Rectal smooth muscle tissue (tissue), 1 donor: ENCODE measurements around the gene FMR1.

Experiments used
- H3K27ac ChIP-seq: one replicate; pipeline ENCODE4 v1.7.0; 2013; ENCODE audit warnings: low read depth, low read length, inconsistent platforms
- H3K27me3 ChIP-seq: one replicate; pipeline ENCODE4 v1.7.0; 2013; ENCODE audit warnings: low read length; ENCODE audit not compliant: control insufficient read depth, insufficient read depth
- H3K36me3 ChIP-seq: one replicate; pipeline ENCODE4 v1.7.0; 2013; ENCODE audit warnings: low read length; ENCODE audit not compliant: control insufficient read depth, insufficient read depth
- H3K4me1 ChIP-seq: one replicate; pipeline ENCODE4 v1.7.0; 2013; ENCODE audit warnings: low read length; ENCODE audit not compliant: control insufficient read depth, insufficient read depth
- H3K4me3 ChIP-seq: one replicate; pipeline ENCODE4 v1.7.0; 2013; ENCODE audit warnings: low read length
- H3K9ac ChIP-seq: one replicate; pipeline ENCODE4 v1.7.0; 2013; ENCODE audit warnings: low read length

The FMR1 gene

DNA sequence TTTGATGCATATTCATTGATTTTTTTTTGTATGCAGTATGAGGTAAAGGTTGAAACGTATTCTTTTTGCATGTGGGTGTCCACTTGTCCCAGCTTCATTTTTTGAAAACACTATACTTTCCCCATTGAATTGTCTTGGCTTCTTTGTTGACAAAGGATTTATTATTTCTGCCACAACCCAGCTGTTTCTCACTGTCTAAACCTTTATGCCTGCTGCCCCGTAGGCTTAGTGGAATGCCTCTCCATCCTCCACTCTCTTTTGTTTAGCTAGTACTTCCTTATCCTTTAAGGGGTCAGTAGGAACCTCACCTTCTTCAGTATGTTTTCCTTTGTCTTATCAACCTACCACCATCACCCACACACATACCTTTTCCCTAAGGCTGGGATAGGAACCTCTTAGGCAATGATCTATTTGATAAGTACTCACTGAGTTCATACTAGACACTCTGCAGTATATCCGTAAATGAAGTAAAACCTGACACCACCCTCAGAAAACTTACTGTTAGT lies 8.5 kb downstream of the FMR1 start:
- Histone ChIP-seq H3K36me3 (no peaks in the 10 kb centered on the region), H3K27me3 (no peaks in the 10 kb centered on the region), H3K4me1 (no peaks in the 10 kb centered on the region), H3K9ac (no peak overlapping the region), H3K4me3 (no peak overlapping the region), H3K27ac (no peak overlapping the region)

DNA sequence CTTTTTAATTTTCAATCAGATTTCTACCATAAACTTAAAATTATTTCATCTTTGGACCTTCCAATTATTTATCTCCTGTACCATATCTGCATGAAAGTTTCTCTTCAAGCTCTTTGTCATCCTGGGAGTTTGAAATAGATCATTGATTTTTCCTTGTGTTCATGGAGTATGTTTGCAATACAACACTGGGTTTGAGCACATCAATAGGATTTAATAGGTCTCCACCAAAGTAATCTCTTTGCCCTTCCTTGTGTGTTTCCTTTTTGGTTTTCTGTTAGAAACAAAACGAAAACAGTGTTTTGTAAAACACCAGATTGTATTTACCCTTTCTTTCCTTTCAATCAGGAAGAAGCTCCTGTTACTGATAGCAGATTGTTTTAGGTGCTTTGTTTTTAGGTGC lies 11.9 kb downstream of the FMR1 start:
- Histone ChIP-seq H3K27me3 (no peaks in the 10 kb centered on the region), H3K4me3 (no peak overlapping the region), H3K4me1 (no peaks in the 10 kb centered on the region), H3K27ac (no peak overlapping the region), H3K9ac (no peak overlapping the region), H3K36me3 (no peaks in the 10 kb centered on the region)

DNA sequence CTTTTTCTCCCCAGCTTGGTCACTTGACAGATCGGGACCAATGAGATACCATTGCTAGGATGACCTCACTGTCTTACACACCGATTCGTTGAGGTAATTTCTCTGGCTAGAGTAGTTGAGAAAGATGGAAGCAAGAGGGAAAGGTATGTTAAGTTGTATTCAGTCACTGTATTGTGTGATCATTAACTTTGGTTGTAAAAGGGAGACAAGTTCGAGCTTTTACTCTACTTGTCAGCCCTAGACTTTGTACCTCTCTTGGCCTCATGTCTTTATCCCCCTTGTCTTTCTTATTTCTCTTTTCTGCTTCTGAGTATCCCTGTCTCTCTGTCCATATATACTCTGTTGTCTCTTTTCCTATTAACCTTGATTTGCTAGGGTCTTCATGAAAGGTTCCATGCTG lies 15.5 kb downstream of the FMR1 start:
- no peaks in the 10 kb centered on the region for H3K4me1 ChIP-seq
- H3K4me3 ChIP-seq = no peak overlapping the region
- no peaks in the 10 kb centered on the region for H3K36me3 ChIP-seq
- no peak overlapping the region for H3K9ac ChIP-seq
- no peaks in the 10 kb centered on the region for H3K27me3 ChIP-seq
- H3K27ac ChIP-seq = no peak overlapping the region

DNA sequence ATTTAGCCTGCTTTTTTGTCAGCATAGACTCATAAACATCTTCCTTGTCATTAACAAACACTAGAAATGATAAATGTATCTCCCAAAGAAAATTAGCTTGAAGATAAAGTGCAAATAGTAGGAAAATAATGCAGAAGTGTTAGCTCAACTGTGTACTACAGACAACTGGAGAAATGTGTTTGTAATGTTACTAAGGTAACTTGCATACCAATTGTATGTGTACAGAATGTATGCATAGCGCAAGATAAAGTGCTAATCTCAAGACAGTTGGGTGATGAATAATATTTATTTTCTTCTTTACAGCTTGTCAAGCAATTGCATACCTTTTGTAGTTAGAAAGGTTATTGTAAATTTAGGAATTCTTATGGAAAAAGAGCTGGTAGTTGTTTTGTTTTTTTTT lies 22.1 kb downstream of the FMR1 start:
- Histone ChIP-seq H3K27ac (no peak overlapping the region), H3K4me3 (no peak overlapping the region), H3K36me3 (peaks cover 5% of the 10 kb centered on the region), H3K9ac (no peak overlapping the region), H3K27me3 (no peaks in the 10 kb centered on the region), H3K4me1 (no peaks in the 10 kb centered on the region)

DNA sequence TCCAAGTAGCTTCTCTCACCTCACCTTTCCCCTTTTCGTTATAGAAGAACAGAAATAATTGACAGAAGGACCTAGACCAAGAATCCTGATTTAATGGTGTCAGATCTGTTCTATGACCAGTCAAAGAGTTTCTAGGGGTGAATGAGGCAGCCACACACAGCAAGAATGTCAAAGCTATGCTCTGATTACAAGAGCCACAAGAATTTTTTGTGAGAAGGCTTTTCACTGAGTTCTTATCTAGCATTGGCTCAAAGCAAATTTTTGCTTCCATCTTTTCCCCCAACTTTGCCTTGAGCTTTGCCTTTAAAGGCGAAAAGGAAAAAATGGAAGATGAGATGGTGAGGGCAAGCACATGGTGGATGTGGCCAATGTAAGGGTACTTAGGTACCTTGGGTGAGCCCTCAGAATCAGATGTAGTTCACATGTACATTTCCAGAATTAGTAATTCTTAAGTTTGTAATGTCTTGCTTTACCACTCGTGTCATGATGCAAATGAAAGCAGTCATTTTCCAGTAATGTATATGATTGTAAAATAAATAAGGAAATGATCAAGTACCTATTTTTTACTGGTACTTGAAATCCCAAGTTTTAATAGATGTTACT lies 23.5 kb downstream of the FMR1 start:
- no peaks in the 10 kb centered on the region for H3K4me1 ChIP-seq
- H3K4me3 ChIP-seq = no peak overlapping the region
- H3K9ac ChIP-seq = no peak overlapping the region
- H3K36me3 ChIP-seq = peaks cover 5% of the 10 kb centered on the region
- no peaks in the 10 kb centered on the region for H3K27me3 ChIP-seq
- H3K27ac ChIP-seq = no peak overlapping the region

DNA sequence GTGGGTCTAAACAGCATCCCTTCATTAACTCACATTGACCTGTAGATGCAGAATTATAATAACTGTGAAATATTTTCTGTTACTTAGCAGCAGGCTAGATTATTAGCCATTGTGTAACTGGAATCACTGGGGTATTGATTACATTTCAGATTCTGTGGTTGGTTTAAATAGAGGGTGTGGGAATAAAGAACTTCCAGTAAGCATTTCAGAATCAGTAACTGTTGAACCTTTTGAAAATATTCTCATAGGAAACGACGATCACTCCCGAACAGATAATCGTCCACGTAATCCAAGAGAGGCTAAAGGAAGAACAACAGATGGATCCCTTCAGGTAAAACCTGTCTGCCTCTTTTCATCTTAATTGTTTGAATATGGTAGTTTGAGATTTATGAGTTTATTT lies 33.6 kb downstream of the FMR1 start:
- Histone ChIP-seq H3K4me1 (no peaks in the 10 kb centered on the region), H3K9ac (no peak overlapping the region), H3K36me3 (no peaks in the 10 kb centered on the region), H3K27me3 (no peaks in the 10 kb centered on the region), H3K27ac (no peak overlapping the region), H3K4me3 (no peak overlapping the region)

DNA sequence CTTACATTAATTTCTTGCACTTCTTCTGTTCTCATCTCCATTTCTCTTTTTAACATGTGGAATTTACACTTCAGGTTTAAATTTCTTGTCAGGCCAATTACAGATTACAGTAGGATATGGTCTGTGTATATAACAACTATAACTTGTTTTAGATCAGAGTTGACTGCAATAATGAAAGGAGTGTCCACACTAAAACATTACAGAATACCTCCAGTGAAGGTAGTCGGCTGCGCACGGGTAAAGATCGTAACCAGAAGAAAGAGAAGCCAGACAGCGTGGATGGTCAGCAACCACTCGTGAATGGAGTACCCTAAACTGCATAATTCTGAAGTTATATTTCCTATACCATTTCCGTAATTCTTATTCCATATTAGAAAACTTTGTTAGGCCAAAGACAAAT lies 36.8 kb downstream of the FMR1 start:
- no peaks in the 10 kb centered on the region for H3K36me3 ChIP-seq
- H3K4me3 ChIP-seq = no peak overlapping the region
- no peaks in the 10 kb centered on the region for H3K4me1 ChIP-seq
- H3K27me3 ChIP-seq = no peaks in the 10 kb centered on the region
- H3K9ac ChIP-seq = no peak overlapping the region
- H3K27ac ChIP-seq = no peak overlapping the region

DNA sequence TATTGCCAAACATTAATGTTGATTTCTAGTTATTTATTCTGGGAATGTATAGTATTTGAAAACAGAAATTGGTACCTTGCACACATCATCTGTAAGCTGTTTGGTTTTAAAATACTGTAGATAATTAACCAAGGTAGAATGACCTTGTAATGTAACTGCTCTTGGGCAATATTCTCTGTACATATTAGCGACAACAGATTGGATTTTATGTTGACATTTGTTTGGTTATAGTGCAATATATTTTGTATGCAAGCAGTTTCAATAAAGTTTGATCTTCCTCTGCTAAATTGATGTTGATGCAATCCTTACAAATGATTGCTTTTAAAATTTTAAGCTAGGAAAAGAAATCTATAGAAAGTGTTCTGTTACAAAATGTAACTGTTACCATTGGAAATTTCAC lies 38.6 kb downstream of the FMR1 start:
- Histone ChIP-seq H3K27me3 (no peaks in the 10 kb centered on the region), H3K36me3 (no peaks in the 10 kb centered on the region), H3K9ac (no peak overlapping the region), H3K27ac (no peak overlapping the region), H3K4me3 (no peak overlapping the region), H3K4me1 (no peaks in the 10 kb centered on the region)

DNA sequence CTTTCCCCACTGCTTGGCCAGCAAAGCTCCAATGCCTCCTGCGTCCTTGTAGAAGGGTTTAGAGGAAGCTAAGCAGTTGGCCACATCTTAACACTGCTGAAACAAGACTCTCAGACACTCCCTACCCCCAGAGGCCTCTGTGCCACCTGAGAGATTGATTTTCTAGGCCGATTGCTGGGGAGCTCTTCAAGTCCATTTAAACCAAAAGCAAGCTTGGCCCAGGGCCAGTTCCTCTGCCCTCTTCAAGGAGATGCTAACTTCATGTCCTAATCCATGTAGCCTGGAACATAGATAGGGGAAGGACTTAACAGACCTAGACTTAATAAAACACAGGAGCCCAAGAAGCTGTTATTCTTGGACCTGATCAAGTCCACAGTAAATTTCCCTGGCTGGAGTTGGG lies 42.3 kb downstream of the FMR1 start:
- no peak overlapping the region for H3K9ac ChIP-seq
- no peak overlapping the region for H3K27ac ChIP-seq
- H3K27me3 ChIP-seq = no peaks in the 10 kb centered on the region
- no peak overlapping the region for H3K4me3 ChIP-seq
- no peaks in the 10 kb centered on the region for H3K36me3 ChIP-seq
- no peaks in the 10 kb centered on the region for H3K4me1 ChIP-seq

DNA sequence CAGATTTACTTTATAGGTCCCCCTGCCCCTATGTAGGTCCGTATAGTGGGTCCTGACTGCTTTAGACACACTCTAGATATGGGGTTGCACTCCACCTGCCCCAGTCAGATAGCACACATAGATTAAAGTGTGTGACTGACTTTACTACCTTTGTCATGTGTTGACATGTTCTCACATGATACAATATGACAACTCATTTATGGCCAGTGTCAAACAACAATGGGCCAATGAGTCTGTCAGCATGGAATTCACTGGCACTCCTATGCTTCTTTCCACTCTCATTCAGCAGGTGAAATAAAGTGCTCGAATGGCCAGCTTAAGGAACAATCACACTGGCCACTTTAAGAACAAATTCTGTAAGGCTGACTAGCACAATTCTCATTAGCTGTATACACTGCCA lies 45.6 kb downstream of the FMR1 start:
- H3K36me3 ChIP-seq = no peaks in the 10 kb centered on the region
- no peaks in the 10 kb centered on the region for H3K27me3 ChIP-seq
- no peak overlapping the region for H3K27ac ChIP-seq

DNA sequence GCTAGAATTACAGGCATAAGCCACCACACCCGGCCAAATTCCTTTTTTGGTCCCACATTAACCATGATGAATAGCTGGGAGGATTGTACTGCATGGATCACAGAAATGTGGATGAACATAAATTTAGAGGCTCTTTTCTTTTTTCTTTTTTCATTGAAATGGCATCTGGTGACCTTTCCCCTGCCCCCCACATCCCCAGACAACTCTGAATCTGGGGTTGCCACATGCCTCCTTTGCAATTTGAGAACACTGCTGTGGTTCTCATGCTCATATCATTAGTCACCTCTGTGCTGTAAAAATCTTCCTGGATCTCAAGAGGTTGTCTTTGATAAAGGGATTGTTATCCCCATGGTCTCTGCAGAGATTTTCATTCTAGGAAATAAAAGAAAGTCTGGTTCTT lies 46.6 kb downstream of the FMR1 start:
- H3K36me3 ChIP-seq = no peaks in the 10 kb centered on the region
- no peaks in the 10 kb centered on the region for H3K27me3 ChIP-seq
- no peaks in the 10 kb centered on the region for H3K4me1 ChIP-seq
- H3K9ac ChIP-seq = no peak overlapping the region
- no peak overlapping the region for H3K27ac ChIP-seq
- H3K4me3 ChIP-seq = no peak overlapping the region

More for the DNA sequence above, 45.6 kb downstream of the FMR1 start:
- Histone ChIP-seq H3K4me3 (no peak overlapping the region), H3K9ac (no peak overlapping the region), H3K4me1 (no peaks in the 10 kb centered on the region)

DNA sequence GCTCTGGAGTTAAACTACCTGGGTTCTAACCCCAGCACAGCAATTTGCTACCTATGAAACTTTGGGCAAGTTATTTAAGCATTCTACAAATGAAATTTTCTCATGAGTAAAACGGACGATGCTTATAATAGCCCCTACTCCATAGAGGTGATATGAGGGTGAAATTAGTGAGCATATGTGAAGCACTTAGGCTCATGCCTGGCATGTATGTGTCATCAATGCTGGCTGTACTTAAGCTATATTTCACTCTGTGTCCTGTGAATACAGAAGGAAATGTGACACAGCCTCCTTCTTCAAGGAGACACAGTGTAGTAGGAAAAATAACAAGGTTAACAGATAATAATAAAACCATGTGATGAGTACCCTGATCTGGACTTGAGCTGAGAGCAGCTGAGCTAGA lies 49.0 kb downstream of the FMR1 start:
- Histone ChIP-seq H3K4me3 (no peak overlapping the region), H3K27ac (no peak overlapping the region), H3K4me1 (no peaks in the 10 kb centered on the region), H3K36me3 (no peaks in the 10 kb centered on the region), H3K9ac (no peak overlapping the region), H3K27me3 (no peaks in the 10 kb centered on the region)

DNA sequence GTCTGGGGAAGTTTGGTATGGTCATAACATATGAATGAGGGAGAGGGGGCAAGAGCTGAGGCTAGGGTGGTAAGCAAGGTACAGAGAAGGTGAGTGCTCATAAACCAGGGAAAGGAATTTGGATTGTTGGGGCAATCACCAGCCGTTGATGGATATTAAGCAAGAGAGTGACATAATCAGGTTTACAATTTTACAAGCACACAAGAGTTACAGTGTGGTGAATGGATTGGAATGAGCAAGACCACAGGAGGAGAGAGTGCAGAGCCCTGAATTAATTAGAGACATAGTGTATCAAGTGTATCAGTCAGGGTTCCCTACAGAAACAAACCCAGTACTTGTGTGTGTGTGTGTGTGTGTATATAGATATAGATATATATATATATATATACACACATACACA lies 50.8 kb downstream of the FMR1 start:
- Histone ChIP-seq H3K36me3 (no peaks in the 10 kb centered on the region), H3K4me1 (no peaks in the 10 kb centered on the region), H3K4me3 (no peak overlapping the region), H3K27me3 (no peaks in the 10 kb centered on the region), H3K9ac (no peak overlapping the region), H3K27ac (no peak overlapping the region)
